C4-2B (cell line): ENCODE measurements around the gene C15orf39.

Source experiments
- CTCF ChIP-seq: fragments of 450-650 bp; conservative IDR thresholded peaks from 2 replicates; pipeline ENCODE4 v1.5.1; 2017; ENCODE audit warnings: mild to moderate bottlenecking
- ZFX ChIP-seq: fragments of 450-650 bp; IDR thresholded peaks from 2 replicates; pipeline ENCODE4 v1.6.1; 2017

- TF ChIP-seq CTCF: no peak
- TF ChIP-seq ZFX: no peak
These were observed 4.5 kb upstream of the C15orf39 start for GRCh38 chr15:75197062-75197630.
